HG03439 (cell line): ENCODE measurements around the gene CHST15.

ENCODE experiments used
- ATAC-seq: cut with Tn5 transposase; IDR thresholded peaks from one replicate; pipeline ENCODE4 v1.9.1; 2021; ENCODE audit warnings: mild to moderate bottlenecking, moderate library complexity; ENCODE audit not compliant: unreplicated experiment

The CHST15 gene

DNA sequence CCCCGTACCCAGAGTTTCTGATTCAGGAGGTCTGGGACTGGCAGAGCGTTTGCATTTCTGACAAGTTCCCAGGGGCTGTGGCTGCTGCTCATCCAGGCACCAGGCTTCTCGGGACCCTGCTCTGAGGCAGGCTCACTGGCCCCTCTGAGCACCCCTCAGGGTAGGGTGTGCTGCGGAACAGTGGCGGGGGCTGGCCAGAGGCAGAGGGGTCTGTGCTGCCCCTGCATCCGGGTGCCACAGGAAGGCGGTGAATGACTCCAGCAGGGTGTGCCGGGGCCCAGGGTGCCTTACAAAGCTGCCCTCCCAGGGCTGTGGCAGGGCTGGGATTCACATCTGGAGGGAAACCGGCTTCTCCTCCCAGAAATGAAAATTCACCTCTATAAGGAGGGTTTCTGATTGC lies 77.4 kb downstream of the CHST15 start:
- ATAC-seq, result no peak

DNA sequence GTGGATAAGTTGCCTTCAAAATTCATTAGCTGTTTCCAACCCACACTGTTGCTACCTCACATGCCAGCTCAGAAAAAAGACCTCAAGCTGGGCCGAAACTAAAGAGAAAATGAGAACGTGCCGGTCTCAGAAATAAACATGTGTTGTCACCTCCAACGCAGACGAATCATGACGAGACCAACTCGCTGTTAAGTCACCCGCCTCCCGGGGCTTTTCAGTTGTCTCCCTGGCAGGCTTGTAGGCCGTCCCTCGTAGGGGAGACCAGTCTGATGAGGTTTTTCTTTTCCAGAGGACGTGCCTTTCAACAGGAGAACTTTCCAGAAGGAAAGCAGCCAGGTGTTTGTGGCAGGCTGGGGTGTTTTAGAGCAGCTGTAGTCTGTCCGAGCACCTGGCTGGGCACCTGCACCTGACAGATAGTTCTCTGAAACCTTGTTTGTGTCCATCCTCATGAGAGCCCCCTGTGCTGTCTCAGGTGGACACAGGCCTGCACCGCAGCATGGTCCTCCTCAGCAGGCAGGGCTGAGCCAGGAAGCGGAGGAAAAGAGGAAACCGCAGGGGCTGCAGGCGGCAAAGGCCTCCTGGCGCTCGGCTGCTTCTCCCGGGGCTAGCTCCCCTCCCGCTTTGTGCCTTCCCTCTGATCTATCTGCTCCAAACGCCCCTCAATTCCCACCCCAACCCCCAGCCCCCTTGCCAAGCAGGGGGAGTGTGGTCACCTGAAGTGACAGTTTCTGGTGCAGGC lies 78.8 kb downstream of the CHST15 start:
- no peak for ATAC-seq

DNA sequence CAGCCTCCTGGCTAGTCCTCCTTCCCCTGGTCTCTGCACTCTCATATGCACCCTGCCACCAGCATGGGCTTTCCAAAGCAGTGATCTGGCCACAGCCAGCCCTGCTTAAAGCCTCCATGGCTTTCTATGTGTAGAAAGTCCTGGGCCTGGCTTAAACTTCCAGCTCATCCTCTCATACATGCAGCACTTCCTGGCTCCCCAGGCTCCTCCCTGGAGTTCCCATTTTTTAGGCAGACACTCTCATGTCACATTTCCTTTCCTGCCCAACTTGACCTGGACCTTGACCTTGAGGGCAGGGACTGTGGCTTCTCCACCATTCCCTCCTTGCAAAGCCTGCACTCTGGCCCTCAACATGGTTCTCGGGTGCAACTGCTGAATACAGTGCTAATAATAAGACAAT lies 79.5 kb downstream of the CHST15 start:
- no peak for ATAC-seq

DNA sequence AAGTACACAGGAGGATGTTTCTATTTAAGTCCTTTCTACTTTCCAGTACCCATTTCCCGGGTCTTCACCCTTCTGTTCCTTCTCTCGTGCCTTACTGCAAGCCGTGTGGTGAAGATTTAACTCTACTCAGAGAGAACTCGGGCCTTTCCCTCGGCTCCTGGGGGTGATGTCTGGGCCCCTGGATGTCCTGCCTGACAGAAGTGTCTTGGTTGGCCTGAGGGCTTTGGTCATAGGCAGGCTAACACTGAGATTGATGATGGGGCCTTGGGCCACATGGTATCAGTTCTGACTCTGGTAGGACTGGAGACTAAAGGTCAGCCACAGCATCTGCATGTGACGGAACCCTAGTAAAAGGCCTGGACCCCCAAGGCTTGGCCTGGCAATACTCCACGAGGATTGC lies 80.4 kb downstream of the CHST15 start:
- no peak for ATAC-seq

GRCh38 chr10:124012583-124012982 lies 80.8 kb downstream of the CHST15 start:
- ATAC-seq, result no peak

DNA sequence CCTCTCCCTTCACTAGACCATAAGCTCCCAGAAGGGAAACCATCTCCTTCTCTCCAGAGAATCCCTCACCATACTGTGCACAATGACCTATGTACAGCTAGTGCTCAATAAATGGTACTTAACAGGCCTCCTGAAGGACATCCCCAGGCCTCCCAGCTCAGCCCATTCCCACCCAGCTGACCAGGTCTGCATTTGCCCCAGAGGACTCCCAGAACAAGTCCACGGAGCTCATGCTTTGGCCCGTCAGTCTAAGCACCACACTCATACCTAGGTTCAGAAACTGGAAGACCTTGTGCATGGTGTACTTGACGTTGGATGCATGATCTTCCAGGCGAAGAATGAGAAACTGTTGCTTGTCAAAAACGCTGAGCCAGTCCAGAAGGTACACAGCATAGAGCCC lies 81.3 kb downstream of the CHST15 start:
- ATAC-seq, result no peak

- ATAC-seq, result no peak
Measured at GRCh38 chr10:124011464-124011863, 81.9 kb downstream of the CHST15 start.

GRCh38 chr10:124010563-124011131 lies 82.8 kb downstream of the CHST15 start:
- ATAC-seq, result no peak

- ATAC-seq, result no peak
Measured at GRCh38 chr10:124010024-124010423, 83.4 kb downstream of the CHST15 start.

DNA sequence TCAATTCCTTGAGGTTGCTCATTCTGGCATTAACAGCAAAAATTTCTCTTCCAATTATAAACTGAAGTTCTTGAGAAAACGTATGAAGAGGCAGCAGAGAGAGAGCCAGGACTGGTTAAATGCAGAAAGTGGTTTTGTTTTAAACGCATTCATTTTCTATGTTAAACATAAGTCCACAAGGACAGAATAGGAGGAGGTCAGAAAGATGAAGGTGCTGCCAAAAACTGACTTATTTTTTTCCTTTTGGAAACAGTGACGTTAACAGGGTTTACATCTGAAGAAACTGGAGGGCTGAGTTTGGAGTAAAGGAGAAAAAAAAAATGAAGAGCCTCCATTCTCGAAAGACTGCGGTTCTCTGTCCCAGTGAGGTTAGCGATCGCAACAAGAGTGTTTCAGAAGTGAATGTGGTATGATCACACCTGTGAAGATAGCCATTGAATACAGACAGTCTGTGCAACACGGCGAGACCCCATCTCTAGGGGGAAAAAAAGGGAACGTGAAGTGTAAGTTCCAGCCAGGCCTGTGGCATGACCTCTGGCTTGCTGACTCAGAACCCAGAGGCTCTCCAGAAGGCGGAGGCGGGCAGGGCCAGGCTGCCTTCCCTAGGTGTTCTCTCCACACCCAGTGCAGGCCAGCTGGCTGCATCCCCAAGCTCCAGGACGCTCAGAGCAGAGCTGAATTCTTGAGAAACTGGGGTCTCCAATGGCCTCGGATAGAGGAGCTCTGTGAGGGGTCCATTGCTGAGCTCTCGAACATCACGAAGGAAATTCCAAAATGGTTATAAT lies 84.0 kb downstream of the CHST15 start:
- no peak for ATAC-seq

DNA sequence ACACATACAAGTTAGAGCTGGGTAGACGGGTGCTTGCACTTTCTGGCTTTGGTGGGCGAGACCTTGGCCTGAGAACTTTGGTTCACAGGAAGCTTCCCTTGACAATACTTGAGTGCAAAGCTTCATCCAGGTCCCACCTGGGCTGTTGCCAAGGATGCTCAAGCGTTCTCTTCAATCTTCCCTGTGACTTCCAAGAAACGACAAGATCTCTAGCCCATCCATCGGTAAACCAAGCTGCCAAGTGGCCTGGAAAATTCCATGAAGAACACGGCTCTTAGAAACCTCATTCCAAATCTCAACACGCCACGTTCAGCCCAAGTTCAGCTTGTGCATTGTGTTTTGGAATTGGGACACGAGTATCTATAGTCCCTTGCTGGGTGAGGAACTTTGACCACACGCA lies 84.7 kb downstream of the CHST15 start:
- no peak for ATAC-seq

- no peak for ATAC-seq
Measured at GRCh38 chr10:124008187-124008586, 85.2 kb downstream of the CHST15 start.

GRCh38 chr10:124007773-124008145 lies 85.6 kb downstream of the CHST15 start:
- ATAC-seq, result no peak

DNA sequence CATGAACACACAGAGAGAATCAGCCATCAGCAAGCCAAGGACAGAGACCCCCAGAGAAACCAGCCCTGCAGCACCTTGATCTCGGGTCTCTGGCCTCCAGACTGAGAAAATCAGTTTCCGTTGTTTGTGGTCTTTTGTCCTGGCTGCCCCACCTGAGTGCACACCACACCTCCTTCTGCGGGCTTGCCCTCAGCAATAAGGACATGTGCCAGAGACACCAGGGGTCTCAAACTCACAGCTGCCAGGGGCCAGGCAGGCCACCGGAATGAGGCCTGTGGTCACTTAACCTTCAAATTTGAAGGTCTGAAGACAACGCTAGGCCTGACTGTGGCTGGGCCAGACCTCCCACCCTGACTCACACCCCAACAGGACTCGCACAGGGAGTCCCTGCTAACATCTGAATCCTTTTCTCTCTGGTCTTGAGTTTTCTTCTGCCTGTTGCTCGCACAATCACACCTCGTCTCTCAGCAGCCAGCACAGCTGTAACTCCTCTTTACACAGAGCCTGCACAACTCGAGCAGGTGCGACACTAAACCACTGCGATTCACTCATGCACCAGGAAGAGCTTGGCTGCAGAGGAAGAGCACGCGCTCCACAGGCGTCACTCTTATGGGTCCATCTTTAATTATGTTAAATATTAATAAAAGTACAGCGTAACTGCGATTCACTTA lies 86.2 kb downstream of the CHST15 start:
- ATAC-seq, result no peak

DNA sequence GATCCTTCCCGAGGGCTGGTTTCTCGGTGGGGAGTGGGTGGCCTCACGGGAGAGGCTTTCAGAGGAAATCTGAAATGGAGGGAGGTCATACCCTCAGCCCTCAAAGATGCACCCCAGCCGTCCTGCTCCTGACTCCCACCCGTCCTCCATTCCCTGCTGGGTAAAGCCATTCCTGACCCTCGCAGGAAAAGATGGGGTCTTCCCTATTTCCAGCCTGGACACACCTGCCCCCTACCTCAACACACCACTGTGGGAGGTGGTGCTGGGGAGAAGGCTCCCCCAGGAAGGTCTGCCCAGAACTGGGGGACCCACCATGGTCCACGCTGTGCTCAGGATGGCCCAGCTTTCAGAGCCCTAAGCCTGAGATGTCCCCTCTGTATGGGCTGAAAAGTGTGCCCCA lies 86.9 kb downstream of the CHST15 start:
- ATAC-seq, result no peak

DNA sequence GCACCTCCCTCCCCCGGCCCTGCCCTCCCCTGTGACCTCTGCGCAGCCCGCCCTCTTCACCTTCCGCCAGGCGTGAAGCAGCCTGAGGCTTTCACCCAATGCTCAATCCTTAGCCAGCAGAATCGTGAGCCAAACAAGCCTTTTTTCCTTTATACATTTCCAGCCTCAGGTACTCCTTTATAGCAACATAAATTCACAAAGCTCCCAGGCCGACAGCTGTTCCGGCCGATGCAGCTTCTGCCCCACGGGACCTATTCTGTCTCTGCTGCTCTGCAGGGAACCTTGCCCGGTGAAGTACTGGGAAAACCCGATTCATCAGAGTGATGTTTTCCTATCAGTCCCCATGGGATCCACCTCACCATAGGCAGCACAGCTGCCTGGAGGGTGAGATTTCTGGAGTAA lies 87.4 kb downstream of the CHST15 start:
- no peak for ATAC-seq

GRCh38 chr10:124005091-124005490 lies 88.3 kb downstream of the CHST15 start:
- ATAC-seq, result no peak

GRCh38 chr10:124004663-124005004 lies 88.8 kb downstream of the CHST15 start:
- ATAC-seq, result no peak

DNA sequence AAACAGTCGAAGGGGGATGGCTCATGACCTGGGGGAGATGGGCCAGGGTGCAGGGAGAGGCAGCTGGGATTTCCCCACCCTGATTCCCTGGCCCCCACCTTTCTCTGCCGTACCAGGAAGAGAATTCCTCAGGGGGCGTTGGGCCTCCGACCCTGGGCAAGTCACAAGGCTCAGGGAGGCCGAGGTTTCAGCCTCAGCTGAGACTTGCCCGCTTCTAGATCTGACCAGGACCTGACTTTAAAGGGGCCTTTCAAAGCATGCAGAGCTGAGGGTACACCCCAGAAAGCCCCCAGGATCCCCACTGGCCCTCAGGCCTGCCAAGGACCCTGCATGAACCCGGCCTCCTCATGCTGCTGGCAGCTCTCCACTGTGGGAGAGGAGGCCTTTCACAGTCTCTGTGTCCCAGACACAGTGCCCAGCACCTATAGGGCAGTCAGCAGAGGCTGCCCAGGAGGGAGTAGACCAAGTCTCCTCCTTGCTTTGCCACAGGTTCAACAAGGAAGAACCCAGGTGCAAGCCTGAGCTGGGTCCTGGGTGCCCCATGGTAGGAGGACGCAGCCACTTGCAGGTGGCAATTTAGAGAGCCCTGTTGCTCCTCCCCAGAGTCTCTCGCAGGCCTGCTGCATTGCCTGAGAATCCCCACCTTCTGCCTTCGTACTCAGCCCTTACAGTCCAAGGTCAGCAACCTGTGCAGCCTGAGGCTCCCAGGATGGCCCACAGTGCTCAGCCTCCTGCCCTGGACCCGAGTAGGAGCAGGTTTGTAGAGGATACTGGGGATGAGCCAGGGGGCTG lies 89.3 kb downstream of the CHST15 start:
- ATAC-seq, result no peak

DNA sequence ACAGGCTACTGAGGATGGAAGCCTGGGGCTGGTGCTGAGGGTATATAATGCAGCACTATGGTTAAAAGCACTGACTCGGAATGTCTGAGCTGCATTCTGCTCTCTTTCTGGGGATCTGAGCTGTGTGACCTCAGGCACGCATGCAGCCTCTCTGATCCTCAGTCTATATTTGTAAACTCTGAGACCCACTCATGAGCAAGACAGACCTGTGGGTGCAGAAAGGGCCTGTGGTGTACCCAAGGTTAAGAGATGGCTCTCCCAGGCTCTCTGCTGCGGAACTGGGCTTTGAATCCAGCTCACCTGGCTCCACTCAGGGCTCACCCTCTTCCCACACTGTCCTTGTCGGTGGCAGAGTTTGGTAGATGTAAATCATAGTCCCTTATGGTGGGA lies 89.9 kb downstream of the CHST15 start:
- no peak for ATAC-seq

DNA sequence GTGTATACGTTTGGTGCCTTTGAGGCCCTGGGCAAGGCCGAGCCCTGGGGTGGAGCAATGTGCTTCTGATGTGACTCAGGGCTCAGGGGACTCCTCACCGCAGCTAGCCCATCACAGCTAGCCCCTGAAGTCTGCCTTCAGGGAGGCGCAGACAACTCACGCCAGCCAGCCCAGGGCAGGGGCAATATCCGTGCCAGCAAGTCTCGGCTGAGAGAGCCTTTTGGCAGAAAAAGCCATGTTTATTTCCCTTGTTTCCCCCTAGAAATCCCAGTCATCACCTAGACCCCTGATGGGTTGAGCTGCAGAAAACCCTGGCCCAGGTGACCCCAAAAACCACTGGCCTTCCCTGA lies 90.4 kb downstream of the CHST15 start:
- ATAC-seq, result no peak
